Fibroblast of lung (primary cell): ENCODE results near the gene PUM2. TPM values are rescaled to one million over a fixed set of nuclear protein-coding genes. Genes with fewer than 3 reads are reported as not detected.

ENCODE experiments used
- DNase-seq, 2 donors: peaks; one replicate each; pipeline versions ENCODE4 v3.0.0 to v3.0.0-alpha.2; 2010; ENCODE audit warnings: low read depth in 2 of 2
- H2AFZ ChIP-seq: 2 replicates; pipeline ENCODE4 v1.5.1; 2012; ENCODE audit warnings: low read length, control low read depth, inconsistent platforms
- H3K27ac ChIP-seq: 2 replicates; pipeline ENCODE4 v1.5.1; 2011; ENCODE audit warnings: low read length, control low read depth; ENCODE audit not compliant: insufficient read depth
- H3K27me3 ChIP-seq: 2 replicates; pipeline ENCODE4 v1.5.1; 2011; ENCODE audit warnings: mild to moderate bottlenecking, low read length; ENCODE audit not compliant: control insufficient read depth, insufficient read depth
- H3K36me3 ChIP-seq: 2 replicates; pipeline ENCODE4 v1.5.1; 2011; ENCODE audit warnings: low read length; ENCODE audit not compliant: control insufficient read depth, insufficient read depth
- H3K4me1 ChIP-seq: 2 replicates; pipeline ENCODE4 v1.5.1; 2011; ENCODE audit warnings: low read length; ENCODE audit not compliant: control insufficient read depth, insufficient read depth; ENCODE audit errors: extremely low read depth
- H3K4me2 ChIP-seq: 2 replicates; pipeline ENCODE4 v1.5.1; 2011; ENCODE audit warnings: low read length, control low read depth; ENCODE audit not compliant: insufficient read depth; ENCODE audit errors: extremely low read depth
- H3K4me3 ChIP-seq, 4 experiments: fragments of 200-600 bp in 1 of 4; sonication (generic) in 1 of 4; replicated peaks in 1 of 4; 2 replicates each; pipeline ENCODE4 v1.5.1; 2011 to 2016; ENCODE audit warnings: low read length in 4 of 4, low read depth in 3 of 4, mild to moderate bottlenecking in 3 of 4, control low read depth in 2 of 4, inconsistent platforms in 1 of 4, mixed read lengths in 1 of 4; ENCODE audit not compliant: insufficient read depth in 1 of 4; ENCODE audit errors: control extremely low read depth in 1 of 4
- H3K79me2 ChIP-seq: 2 replicates; pipeline ENCODE4 v1.5.1; 2012; ENCODE audit warnings: mild to moderate bottlenecking, low read length, inconsistent platforms; ENCODE audit not compliant: control insufficient read depth, insufficient read depth
- H3K9ac ChIP-seq: 2 replicates; pipeline ENCODE4 v1.5.1; 2011; ENCODE audit warnings: mild to moderate bottlenecking, low read length, control low read depth; ENCODE audit not compliant: insufficient read depth
- H3K9me3 ChIP-seq: 2 replicates; pipeline ENCODE4 v1.5.1; 2012; ENCODE audit warnings: low read depth, low read length; ENCODE audit not compliant: control insufficient read depth, insufficient read depth
- H4K20me1 ChIP-seq: 2 replicates; pipeline ENCODE4 v1.5.1; 2011; ENCODE audit warnings: low read length; ENCODE audit not compliant: control insufficient read depth, insufficient read depth; ENCODE audit errors: extremely low read depth
- EZH2 ChIP-seq: IDR thresholded peaks from 2 replicates; pipeline ENCODE4 v1.5.1; 2012; ENCODE audit warnings: low read length, control low read depth, mild to moderate bottlenecking; ENCODE audit errors: missing control alignments
- polyA plus RNA-seq, 2 donors: library from polyadenylated mRNA; depleted of rRNA in 1 of 2; stranded (reverse) in 1 of 2; unstranded in 1 of 2; fragments of >200 nt; gene quantifications; 2 replicates each; pipeline ENCODE4 v1.2.1, GENCODE V29; 2011 to 2012; ENCODE audit warnings: missing spikeins in 1 of 2
- total RNA-seq: library from RNA; depleted of rRNA; stranded (reverse); fragments of >200 nt; gene quantifications from 2 replicates; pipeline ENCODE4 v1.2.1, GENCODE V29; 2014
- TF ChIP-seq, protein P1 (sequence below), 2 donors: IDR thresholded peaks in 1 of 2; conservative IDR thresholded peaks in 1 of 2; 1 replicate in 1 of 2; 2 replicates in 1 of 2; pipeline ENCODE4 v1.5.1; 2011 to 2012; ENCODE audit warnings: low read length in 2 of 2, control low read depth in 1 of 2, inconsistent platforms in 1 of 2, low read depth in 1 of 2, mild to moderate bottlenecking in 1 of 2

The PUM2 gene
- total and polyA plus RNA-seq, 2 donors (not counting 1 experiment from before 2014, with no cell fraction given): 48.2 to 54.2 TPM

DNA sequence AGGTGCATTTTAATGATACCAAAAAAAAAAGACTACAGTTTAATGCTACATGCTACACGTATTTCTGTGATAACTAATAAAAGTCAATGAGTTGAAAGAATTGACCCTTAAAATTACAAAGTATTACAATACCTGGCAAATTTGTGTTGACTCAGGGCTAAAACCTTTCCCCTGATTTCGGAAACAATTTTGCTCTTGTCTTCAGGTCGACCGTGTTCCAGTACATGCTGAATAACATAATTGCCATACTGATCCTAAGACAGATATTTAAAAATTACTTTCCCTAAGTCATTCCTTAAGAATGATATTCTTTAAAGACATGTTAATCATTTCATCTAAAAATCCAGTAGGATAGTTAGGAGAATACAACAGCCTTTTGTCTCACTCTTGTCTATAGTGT, 95.9 kb downstream of the PUM2 start:
- Histone ChIP-seq H3K27me3 (no peaks in the 10 kb centered on the region), H3K27ac (no peak overlapping the region), H2AFZ (no peak overlapping the region), H3K79me2 (no peaks in the 10 kb centered on the region), H3K4me1 (no peaks in the 10 kb centered on the region), H3K9ac (no peak overlapping the region), H3K4me2 (no peak overlapping the region), H3K4me3 (no peak overlapping the region), H3K9me3 (no peaks in the 10 kb centered on the region), H4K20me1 (no peaks in the 10 kb centered on the region), H3K36me3 (peaks cover 16% of the 10 kb centered on the region)
- DNase-seq: no peak
- TF ChIP-seq, protein P1, sequence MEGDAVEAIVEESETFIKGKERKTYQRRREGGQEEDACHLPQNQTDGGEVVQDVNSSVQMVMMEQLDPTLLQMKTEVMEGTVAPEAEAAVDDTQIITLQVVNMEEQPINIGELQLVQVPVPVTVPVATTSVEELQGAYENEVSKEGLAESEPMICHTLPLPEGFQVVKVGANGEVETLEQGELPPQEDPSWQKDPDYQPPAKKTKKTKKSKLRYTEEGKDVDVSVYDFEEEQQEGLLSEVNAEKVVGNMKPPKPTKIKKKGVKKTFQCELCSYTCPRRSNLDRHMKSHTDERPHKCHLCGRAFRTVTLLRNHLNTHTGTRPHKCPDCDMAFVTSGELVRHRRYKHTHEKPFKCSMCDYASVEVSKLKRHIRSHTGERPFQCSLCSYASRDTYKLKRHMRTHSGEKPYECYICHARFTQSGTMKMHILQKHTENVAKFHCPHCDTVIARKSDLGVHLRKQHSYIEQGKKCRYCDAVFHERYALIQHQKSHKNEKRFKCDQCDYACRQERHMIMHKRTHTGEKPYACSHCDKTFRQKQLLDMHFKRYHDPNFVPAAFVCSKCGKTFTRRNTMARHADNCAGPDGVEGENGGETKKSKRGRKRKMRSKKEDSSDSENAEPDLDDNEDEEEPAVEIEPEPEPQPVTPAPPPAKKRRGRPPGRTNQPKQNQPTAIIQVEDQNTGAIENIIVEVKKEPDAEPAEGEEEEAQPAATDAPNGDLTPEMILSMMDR (conservative IDR thresholded peaks at IDR 0.05 in 1 of 2, IDR thresholded peaks at IDR 0.05 in 1 of 2; ENCODE audit: low read depth in 1 of 2, low read length in 2 of 2): no peak
- no peak for TF ChIP-seq EZH2

DNA sequence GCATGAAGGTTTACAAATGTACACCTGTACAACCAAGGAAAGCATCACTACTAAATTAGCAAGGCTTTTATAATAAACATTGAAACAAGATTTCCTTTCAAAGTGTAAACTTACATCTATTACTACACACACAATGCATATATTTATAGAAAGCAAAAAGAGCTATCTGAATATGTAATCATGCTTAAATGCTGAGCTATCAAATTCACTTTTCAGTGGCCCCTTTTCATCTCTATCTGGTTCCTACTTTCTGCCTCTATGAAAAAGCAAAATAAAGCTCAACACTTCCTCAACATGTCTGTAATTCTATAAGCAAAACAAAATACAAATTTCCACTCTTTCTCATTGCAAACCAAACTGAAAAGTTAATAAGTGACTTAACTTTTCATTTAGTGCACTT, 100.2 kb downstream of the PUM2 start:
- H4K20me1 ChIP-seq: no peaks in the 10 kb centered on the region
- H3K4me2 ChIP-seq: no peak overlapping the region
- H2AFZ ChIP-seq: no peak overlapping the region
- no peaks in the 10 kb centered on the region for H3K4me1 ChIP-seq
- no peaks in the 10 kb centered on the region for H3K9me3 ChIP-seq
- no peak for DNase-seq
- H3K27me3 ChIP-seq: no peaks in the 10 kb centered on the region
- H3K27ac ChIP-seq: no peak overlapping the region
- no peak overlapping the region for H3K4me3 ChIP-seq
- no peak overlapping the region for H3K9ac ChIP-seq
- H3K36me3 ChIP-seq: peaks cover 10% of the 10 kb centered on the region
- H3K79me2 ChIP-seq: no peaks in the 10 kb centered on the region
- TF ChIP-seq, protein P1 (conservative IDR thresholded peaks at IDR 0.05 in 1 of 2, IDR thresholded peaks at IDR 0.05 in 1 of 2; ENCODE audit: low read depth in 1 of 2, low read length in 2 of 2): no peak
- TF ChIP-seq EZH2: no peak

DNA sequence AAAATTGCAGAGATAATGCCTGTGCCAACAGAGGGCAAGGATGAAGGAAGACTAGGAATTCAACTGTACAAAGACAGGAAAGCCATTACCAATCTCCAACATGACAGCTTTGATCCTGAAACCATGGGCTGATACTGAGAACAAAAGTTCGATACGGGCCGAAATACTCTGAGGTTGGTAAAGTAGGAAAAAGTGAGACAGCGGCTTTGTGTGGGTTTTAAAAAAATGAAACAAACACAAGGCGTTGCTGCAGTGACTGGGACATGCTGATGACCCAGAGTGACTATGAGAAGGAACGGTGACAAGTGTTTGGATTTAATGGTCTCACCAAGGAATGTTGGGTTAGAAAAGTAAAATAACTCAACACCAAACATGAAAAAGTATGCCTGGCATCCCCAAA, 101.5 kb downstream of the PUM2 start:
- Histone ChIP-seq H3K79me2 (no peaks in the 10 kb centered on the region), H3K36me3 (peaks cover 6% of the 10 kb centered on the region), H3K4me1 (no peaks in the 10 kb centered on the region), H3K4me3 (no peak overlapping the region), H3K4me2 (no peak overlapping the region), H2AFZ (no peak overlapping the region), H3K9ac (no peak overlapping the region), H3K27ac (no peak overlapping the region), H3K27me3 (no peaks in the 10 kb centered on the region), H4K20me1 (no peaks in the 10 kb centered on the region), H3K9me3 (no peaks in the 10 kb centered on the region)
- TF ChIP-seq, protein P1 (conservative IDR thresholded peaks at IDR 0.05 in 1 of 2, IDR thresholded peaks at IDR 0.05 in 1 of 2; ENCODE audit: low read depth in 1 of 2, low read length in 2 of 2): no peak
- no peak for TF ChIP-seq EZH2
- DNase-seq: no peak
